KMS-11 (cell line): ENCODE data around the gene WDR53.
"Not testable (repeated sequence)": the region's sequence is repeated elsewhere in the genome, so short reads cannot be mapped to it uniquely, and the experiment has no call there.

ENCODE experiments used
- H2AFZ ChIP-seq: fragments of 200-600 bp; sonication (generic); 2 replicates; pipeline ENCODE4 v1.6.1; 2016; ENCODE audit warnings: antibody characterized with exemption, mixed run types, low read depth
- H3K27ac ChIP-seq: fragments of 200-600 bp; sonication (generic); 2 replicates; pipeline ENCODE4 v1.6.1; 2016; ENCODE audit warnings: mild to moderate bottlenecking, mixed run types
- H3K27me3 ChIP-seq: fragments of 200-600 bp; sonication (generic); 2 replicates; pipeline ENCODE4 v1.6.1; 2017; ENCODE audit warnings: mild to moderate bottlenecking, low read depth, mixed run types, moderate library complexity; ENCODE audit not compliant: insufficient read depth
- H3K36me3 ChIP-seq: fragments of 200-600 bp; sonication (generic); 2 replicates; pipeline ENCODE4 v1.6.1; 2017; ENCODE audit warnings: mild to moderate bottlenecking, mixed run types; ENCODE audit not compliant: insufficient read depth
- H3K4me1 ChIP-seq: fragments of 200-600 bp; sonication (generic); 2 replicates; pipeline ENCODE4 v1.6.1; 2016; ENCODE audit warnings: mild to moderate bottlenecking, low read depth, mixed run types; ENCODE audit not compliant: poor library complexity, severe bottlenecking
- H3K4me2 ChIP-seq: fragments of 200-600 bp; sonication (generic); 2 replicates; pipeline ENCODE4 v1.7.0; 2016; ENCODE audit warnings: mild to moderate bottlenecking, mixed run types
- H3K4me3 ChIP-seq: fragments of 200-600 bp; sonication (generic); IDR thresholded peaks from 2 replicates; pipeline ENCODE4 v1.6.1; 2017; ENCODE audit warnings: low read depth, low read length, mixed read lengths; ENCODE audit not compliant: insufficient read depth
- H3K79me2 ChIP-seq: fragments of 200-600 bp; sonication (generic); 2 replicates; pipeline ENCODE4 v1.6.1; 2016; ENCODE audit warnings: low read depth, mixed run types; ENCODE audit not compliant: insufficient read depth
- H3K9ac ChIP-seq: fragments of 200-600 bp; sonication (generic); 2 replicates; pipeline ENCODE4 v1.6.1; 2016; ENCODE audit warnings: mild to moderate bottlenecking, mixed run types
- H4K20me1 ChIP-seq: fragments of 200-600 bp; sonication (generic); 2 replicates; pipeline ENCODE4 v1.6.1; 2016; ENCODE audit warnings: mild to moderate bottlenecking, mixed run types; ENCODE audit not compliant: insufficient read depth
- CTCF ChIP-seq: fragments of 200-600 bp; sonication (generic); conservative IDR thresholded peaks from 2 replicates; pipeline ENCODE4 v1.6.1; 2017; ENCODE audit warnings: low read depth, mild to moderate bottlenecking, antibody characterized with exemption, low read length, moderate library complexity, mixed read lengths

The WDR53 gene

DNA sequence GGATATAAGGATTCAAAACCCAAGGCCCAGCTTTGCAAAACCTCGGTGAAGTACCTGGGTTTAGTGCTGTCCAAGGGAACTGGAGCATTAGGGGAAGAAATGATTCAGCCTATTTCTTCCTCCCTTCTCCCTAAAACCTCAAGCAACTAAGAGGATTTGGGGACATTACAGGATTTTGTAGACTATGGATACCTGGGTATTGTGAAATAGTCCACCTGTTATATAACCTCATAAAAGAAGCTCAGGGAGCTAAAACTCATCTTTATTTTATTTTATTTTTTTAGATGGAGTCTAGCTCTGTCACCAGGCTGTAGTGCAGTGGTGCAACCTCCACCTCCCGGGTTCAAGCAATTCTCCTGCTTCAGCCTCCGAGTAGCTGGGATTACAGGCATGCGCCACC lies 44.5 kb downstream of the WDR53 start:
- Histone ChIP-seq H3K4me3 (no peak overlapping the region), H3K9ac (no peak overlapping the region), H3K79me2 (no peaks in the 10 kb centered on the region), H3K4me1 (peaks cover 20% of the 10 kb centered on the region), H3K4me2 (no peak overlapping the region), H2AFZ (no peak overlapping the region), H4K20me1 (no peaks in the 10 kb centered on the region), H3K27ac (no peak overlapping the region), H3K36me3 (no peaks in the 10 kb centered on the region), H3K27me3 (no peaks in the 10 kb centered on the region)
- no peak for TF ChIP-seq CTCF

DNA sequence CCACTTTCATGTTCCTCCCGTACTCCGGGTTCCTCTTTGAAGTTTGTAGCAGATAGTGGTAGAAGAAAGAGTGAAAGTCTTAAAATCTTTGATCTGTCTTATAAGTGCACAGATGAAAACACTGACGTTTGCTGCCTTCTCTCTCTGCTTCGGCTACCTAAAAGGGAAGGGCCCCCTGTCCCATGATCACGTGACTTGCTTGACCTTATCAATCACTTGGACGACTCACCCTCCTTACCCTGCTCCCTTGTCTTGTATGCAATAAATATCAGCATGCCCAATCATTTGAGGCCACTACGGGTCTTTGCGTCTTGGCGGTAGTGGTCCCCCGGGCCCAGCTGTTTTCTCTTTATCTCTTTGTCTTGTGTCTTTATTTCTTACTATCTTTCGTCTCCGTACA lies 47.1 kb downstream of the WDR53 start:
- H3K4me1 ChIP-seq, result peaks cover 32% of the 10 kb centered on the region
- not testable (repeated sequence) for H4K20me1 ChIP-seq, H3K27me3 ChIP-seq, H3K4me2 ChIP-seq, H3K36me3 ChIP-seq, H3K4me3 ChIP-seq, H3K9ac ChIP-seq, H3K79me2 ChIP-seq, H2AFZ ChIP-seq, H3K27ac ChIP-seq

DNA sequence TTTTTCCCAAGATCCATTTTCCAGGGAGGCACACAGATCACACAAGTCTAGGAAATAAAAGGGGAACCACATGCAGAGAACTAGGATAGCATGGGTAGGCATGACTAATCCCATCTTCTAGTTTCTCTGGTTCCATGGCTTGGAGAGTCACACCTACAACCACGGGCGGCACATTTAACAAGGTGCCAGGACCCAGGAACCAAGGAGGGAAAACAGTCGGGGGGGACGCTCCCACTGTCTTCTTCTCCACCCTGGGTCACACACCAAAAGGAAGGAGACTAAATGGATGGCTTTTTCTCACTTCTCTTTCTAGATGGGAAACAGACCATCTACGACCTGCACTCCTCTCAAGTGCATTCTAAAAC lies 48.7 kb downstream of the WDR53 start:
- no peaks in the 10 kb centered on the region for H3K36me3 ChIP-seq
- no peak overlapping the region for H2AFZ ChIP-seq
- H3K27ac ChIP-seq, result no peak overlapping the region
- no peak overlapping the region for H3K9ac ChIP-seq
- no peaks in the 10 kb centered on the region for H3K27me3 ChIP-seq
- H3K4me2 ChIP-seq, result no peak overlapping the region
- no peaks in the 10 kb centered on the region for H3K79me2 ChIP-seq
- TF ChIP-seq CTCF, result no peak
- H3K4me3 ChIP-seq, result no peak overlapping the region
- no peaks in the 10 kb centered on the region for H4K20me1 ChIP-seq
- peaks cover 32% of the 10 kb centered on the region for H3K4me1 ChIP-seq

DNA sequence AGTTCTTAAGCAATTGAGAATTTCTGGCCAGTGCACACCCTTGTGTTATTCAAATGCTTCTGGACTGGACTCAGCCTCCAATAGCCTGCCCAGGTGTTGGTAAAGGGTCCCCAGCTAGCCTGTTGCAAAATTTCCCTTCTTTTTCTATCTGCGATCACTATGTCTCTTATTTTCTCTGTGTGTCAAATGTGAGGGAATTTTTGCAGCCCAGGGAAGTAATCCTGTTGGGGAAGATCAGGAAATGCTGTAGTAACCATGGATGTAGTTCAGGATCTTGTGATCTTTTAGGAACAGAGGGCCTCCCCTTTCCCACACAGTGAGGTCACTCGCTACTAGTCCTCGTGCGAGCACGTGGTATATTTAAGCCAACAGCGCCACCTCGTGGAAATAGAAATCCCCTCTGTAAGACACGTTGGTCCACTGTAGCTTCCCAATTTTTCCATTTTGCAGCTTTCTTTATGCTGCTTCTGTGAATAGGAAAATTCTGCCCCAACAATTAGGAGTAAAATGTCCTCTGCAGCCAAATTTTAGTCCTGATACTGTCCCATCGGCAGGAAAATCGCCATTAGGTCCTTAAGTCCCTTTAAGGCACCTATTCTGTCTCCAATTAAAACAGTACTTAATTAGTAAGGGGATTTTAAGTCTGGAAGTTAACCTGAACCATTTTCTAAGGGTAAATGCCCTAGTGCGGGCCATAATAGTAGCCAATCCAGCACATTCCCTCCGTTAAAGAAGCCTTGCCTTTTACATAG lies 49.2 kb downstream of the WDR53 start:
- H3K4me1 ChIP-seq, result peaks cover 32% of the 10 kb centered on the region
- peak; percentile 98 for TF ChIP-seq CTCF
- no peaks in the 10 kb centered on the region for H4K20me1 ChIP-seq
- H3K79me2 ChIP-seq, result no peaks in the 10 kb centered on the region
- H3K4me2 ChIP-seq, result peak overlapping the region; percentile 12; the same call in 1 of the 2 replicates
- H2AFZ ChIP-seq, result peak overlapping the region; percentile 31; the same call in 1 of the 2 replicates
- no peak overlapping the region for H3K4me3 ChIP-seq
- no peaks in the 10 kb centered on the region for H3K27me3 ChIP-seq
- H3K36me3 ChIP-seq, result no peaks in the 10 kb centered on the region
- H3K9ac ChIP-seq, result peak overlapping the region; percentile 13; the same call in 1 of the 2 replicates
- H3K27ac ChIP-seq, result peak overlapping the region; percentile 8; the same call in 1 of the 2 replicates

GRCh38 chr3:196517919-196518318 lies 50.4 kb downstream of the WDR53 start:
- peak overlapping the region; percentile 66 for H3K4me2 ChIP-seq
- peaks cover 39% of the 10 kb centered on the region for H3K4me1 ChIP-seq
- H4K20me1 ChIP-seq, result no peaks in the 10 kb centered on the region
- no peak overlapping the region for H3K4me3 ChIP-seq
- no peak for TF ChIP-seq CTCF
- no peaks in the 10 kb centered on the region for H3K27me3 ChIP-seq
- H3K36me3 ChIP-seq, result no peaks in the 10 kb centered on the region
- H3K9ac ChIP-seq, result no peak overlapping the region; the same call in 1 of the 2 replicates
- peak overlapping the region; percentile 31; the same call in 1 of the 2 replicates for H2AFZ ChIP-seq
- H3K27ac ChIP-seq, result peak overlapping the region; percentile 39; the same call in 1 of the 2 replicates
- no peaks in the 10 kb centered on the region for H3K79me2 ChIP-seq
